Right lobe of liver (tissue), 4 donors: Measurements from ENCODE around the gene GH2.

Experiments used
- CTCF ChIP-seq, 4 donors: fragments of 200-600 bp in 3 of 4; fragments of 450-650 bp in 1 of 4; IDR thresholded peaks; one replicate each; pipeline versions ENCODE4 v1.5.1 to v1.8.0; 2016 to 2022; ENCODE audit warnings: antibody characterized with exemption in 4 of 4, mild to moderate bottlenecking in 2 of 4
- POLR2A ChIP-seq: fragments of 450-650 bp; IDR thresholded peaks from one replicate; pipeline ENCODE4 v1.6.1; 2017; ENCODE audit warnings: antibody characterized with exemption, mild to moderate bottlenecking
- donor health status: DM: no; HTN: no; CAD: no.
- donor health status: DM: no; HTN: no; CAD: no.
- donor health status: DM: no; HTN: yes; CAD: no.

- TF ChIP-seq CTCF (IDR thresholded peaks at IDR 0.05) (no peak), POLR2A (no peak)
These were observed 44.3 kb downstream of the GH2 start for GRCh38 chr17:63837480-63837879.
